Mononuclear cell (primary cell): ENCODE data around the gene ADARB2. TPM values are rescaled to one million over a fixed set of nuclear protein-coding genes. Genes with fewer than 3 reads are reported as not detected.

Experiments used
- H3K27me3 ChIP-seq: 2 replicates; pipeline ENCODE4 v1.6.0; 2011; ENCODE audit warnings: low read length, control low read depth; ENCODE audit not compliant: insufficient read depth
- H3K4me1 ChIP-seq: 2 replicates; pipeline ENCODE4 v1.5.1; 2011; ENCODE audit warnings: mild to moderate bottlenecking, low read length, control low read depth; ENCODE audit not compliant: insufficient read depth
- H3K4me3 ChIP-seq: 2 replicates; pipeline ENCODE4 v1.5.1; 2011; ENCODE audit warnings: mild to moderate bottlenecking, low read length, moderate library complexity
- H3K9me3 ChIP-seq: 2 replicates; pipeline ENCODE4 v1.5.1; 2011; ENCODE audit warnings: low read depth, mild to moderate bottlenecking, control low read depth, low read length
- total RNA-seq: library from RNA; depleted of rRNA; stranded (reverse); fragments of >200 nt; gene quantifications from one replicate; pipeline ENCODE4 v1.2.3, GENCODE V29; 2012

Gene ADARB2
- total RNA-seq, 1 donor, result under 0.01 TPM

- Histone ChIP-seq H3K9me3 (no peaks in the 10 kb centered on the region), H3K4me3 (no peak overlapping the region), H3K4me1 (no peaks in the 10 kb centered on the region), H3K27me3 (no peaks in the 10 kb centered on the region)
These were observed 158.8 kb downstream of the ADARB2 start for GRCh38 chr10:1578392-1579140.

DNA sequence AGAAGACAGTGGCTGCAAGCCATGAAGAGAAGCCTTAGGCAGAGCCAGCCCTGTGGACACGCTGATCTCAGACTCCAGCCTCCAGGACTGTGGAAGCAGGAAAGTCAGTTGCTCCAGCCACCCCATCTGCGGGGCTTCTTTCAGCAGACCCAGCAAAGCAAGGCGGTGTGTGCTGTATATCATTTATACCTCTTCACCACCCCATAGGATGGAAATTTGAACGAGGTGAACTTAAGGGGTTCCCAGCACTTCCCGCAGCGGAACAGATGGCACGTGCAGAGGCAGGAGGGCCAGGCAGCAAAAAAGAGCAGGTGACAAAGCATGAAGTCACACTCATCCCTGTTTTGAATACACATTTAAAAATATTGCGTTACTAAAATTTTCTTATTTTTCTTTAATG lies 159.4 kb downstream of the ADARB2 start:
- no peaks in the 10 kb centered on the region for H3K9me3 ChIP-seq
- no peak overlapping the region for H3K4me3 ChIP-seq
- H3K27me3 ChIP-seq, result no peaks in the 10 kb centered on the region

GRCh38 chr10:1577373-1577770 lies 160.0 kb downstream of the ADARB2 start:
- Histone ChIP-seq H3K4me3 (no peak overlapping the region), H3K27me3 (no peaks in the 10 kb centered on the region), H3K9me3 (no peaks in the 10 kb centered on the region), H3K4me1 (no peaks in the 10 kb centered on the region)

More for the DNA sequence above, 159.4 kb downstream of the ADARB2 start:
- H3K4me1 ChIP-seq, result no peaks in the 10 kb centered on the region

DNA sequence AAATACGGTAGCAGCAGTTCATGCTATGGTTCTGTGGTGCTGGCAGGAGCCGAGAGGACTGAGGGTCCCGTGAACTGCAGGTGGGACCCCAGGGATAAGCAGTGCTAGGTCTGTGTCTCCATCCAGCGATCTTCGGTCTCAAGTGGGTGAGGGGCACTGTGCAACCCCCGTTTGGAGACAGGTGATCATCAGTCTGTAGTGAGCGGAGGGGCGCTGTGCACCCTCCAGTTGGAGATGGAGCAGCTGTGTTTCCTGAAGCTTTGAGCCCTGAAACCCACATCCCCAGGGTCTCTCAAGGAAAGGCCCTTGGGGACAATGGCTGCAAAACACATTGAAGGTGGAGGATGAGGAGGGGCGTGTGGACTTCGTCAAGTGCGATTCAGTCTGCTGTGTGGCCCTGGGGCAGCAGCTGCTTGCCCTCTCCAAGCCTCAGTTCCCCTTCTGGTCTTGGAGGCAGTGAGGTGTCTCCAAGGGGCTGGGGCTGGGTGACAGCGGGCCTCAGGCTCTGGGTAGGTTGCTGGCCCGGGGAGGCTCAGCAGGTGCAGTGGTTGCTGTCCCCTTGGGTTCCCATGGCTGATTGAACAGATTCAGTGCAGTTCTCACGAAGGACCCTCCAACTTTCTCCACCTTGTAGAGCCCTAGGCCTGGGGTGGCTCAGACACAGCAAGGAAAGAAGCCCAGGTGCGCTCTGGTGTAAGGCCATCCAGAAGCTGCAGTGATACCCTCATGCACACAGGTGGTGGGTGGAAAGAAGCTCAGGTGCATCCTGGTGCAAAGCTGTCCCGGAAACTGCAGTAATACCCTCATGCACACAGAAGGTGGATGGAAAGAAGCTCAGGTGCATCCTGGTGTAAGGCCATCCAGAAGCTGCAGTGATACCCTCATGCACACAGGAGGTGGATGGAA lies 160.6 kb downstream of the ADARB2 start:
- Histone ChIP-seq H3K4me3 (no peak overlapping the region), H3K27me3 (no peaks in the 10 kb centered on the region), H3K4me1 (no peaks in the 10 kb centered on the region), H3K9me3 (no peaks in the 10 kb centered on the region)

DNA sequence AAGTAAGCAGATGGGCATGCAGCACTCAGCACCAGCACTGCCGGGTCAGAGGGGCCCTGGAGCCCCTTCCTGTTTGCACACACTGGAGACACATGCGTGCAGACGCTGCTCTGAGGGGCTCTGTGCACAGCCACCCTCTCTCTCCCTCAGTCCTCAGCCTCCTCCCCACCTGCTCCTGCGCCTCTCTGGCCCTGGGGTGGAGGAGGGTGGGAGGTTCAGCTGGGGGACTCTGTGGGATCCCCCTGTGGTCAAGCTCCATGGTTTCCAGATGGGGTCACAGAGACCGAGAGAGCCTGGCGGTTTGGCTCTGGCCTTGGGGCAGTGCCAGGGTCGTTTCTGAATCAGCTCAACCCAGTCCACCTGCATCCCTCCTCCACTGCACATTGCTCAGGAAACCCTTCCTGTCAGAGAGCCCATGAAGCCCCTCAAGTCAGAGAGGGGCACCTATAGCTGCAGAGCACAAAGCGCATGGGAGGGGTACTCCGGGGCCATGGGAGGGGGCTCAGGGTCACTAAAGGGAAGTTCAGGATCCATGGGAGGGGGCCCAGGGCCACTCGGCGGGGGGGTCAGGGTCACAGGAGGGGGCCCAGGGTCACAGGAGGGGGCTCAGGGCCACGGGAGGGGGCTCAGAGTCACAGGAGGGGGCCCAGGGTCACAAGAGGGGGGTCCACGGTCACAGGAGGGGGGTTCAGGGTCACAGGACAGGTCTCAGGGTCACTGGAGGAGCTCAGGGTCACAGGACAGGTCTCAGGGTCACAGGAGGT lies 161.7 kb downstream of the ADARB2 start:
- Histone ChIP-seq H3K4me1 (no peaks in the 10 kb centered on the region), H3K27me3 (no peaks in the 10 kb centered on the region), H3K9me3 (no peaks in the 10 kb centered on the region), H3K4me3 (no peak overlapping the region)

- Histone ChIP-seq H3K4me3 (no peak overlapping the region), H3K9me3 (no peaks in the 10 kb centered on the region), H3K4me1 (no peaks in the 10 kb centered on the region), H3K27me3 (no peaks in the 10 kb centered on the region)
These were observed 162.6 kb downstream of the ADARB2 start for GRCh38 chr10:1574719-1575118.

DNA sequence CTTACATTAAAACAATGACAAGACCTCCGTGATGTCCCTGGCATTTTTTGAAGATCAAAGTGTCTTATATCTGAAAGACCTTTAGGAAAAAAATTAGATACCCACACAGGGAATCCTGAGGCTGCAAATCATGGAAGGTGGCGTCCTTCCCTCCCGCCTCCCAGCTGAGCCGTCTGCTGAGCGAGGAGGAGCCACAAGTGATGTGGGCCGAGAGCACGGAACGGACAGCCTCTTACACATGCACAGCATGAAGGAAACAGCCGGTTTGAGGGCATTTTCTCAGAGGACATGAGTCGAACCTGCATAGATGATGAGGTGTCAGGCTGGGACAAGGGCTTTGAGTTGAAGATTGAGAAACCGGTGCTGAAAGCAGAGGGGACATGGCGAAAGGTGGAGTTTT lies 163.3 kb downstream of the ADARB2 start:
- Histone ChIP-seq H3K4me1 (no peaks in the 10 kb centered on the region), H3K27me3 (no peaks in the 10 kb centered on the region), H3K4me3 (no peak overlapping the region), H3K9me3 (no peaks in the 10 kb centered on the region)

DNA sequence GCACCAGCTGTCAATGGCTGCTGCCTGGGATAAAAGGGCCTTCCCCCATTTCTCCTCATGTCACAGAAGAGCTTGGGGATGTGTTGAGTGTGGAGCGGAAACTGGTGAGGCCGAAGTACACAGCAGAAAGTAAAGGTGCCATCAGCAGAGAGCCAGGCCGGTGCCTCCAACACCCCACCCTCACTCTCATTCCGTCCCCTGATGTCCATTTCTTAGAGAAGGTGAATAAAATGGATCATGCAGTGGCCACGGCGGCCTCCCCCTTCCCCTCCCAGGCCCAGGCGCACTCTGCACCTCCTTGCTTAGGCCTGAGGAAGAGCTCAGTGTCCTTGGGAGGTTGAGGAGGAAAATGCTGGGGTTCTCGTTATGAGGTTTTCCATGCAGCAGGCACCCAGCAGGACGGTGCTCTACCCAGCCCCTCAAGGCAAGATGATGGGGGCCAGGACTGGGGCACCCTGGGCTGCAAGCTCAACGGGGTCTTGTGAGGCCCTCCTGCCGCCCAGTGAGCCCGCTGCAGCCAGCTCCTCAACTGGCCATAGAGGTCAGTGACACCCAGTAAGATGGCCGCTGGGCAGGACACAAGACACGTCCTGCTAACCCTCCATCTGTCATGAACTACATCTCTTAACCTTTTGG lies 163.9 kb downstream of the ADARB2 start:
- Histone ChIP-seq H3K27me3 (no peaks in the 10 kb centered on the region), H3K9me3 (no peaks in the 10 kb centered on the region), H3K4me3 (no peak overlapping the region), H3K4me1 (no peaks in the 10 kb centered on the region)

- no peaks in the 10 kb centered on the region for H3K4me1 ChIP-seq
- H3K9me3 ChIP-seq, result no peaks in the 10 kb centered on the region
- H3K4me3 ChIP-seq, result no peak overlapping the region
- no peaks in the 10 kb centered on the region for H3K27me3 ChIP-seq
These were observed 164.6 kb downstream of the ADARB2 start for GRCh38 chr10:1572519-1573333.

- Histone ChIP-seq H3K4me1 (no peaks in the 10 kb centered on the region), H3K4me3 (no peak overlapping the region), H3K9me3 (no peaks in the 10 kb centered on the region), H3K27me3 (no peaks in the 10 kb centered on the region)
These were observed 165.6 kb downstream of the ADARB2 start for GRCh38 chr10:1571587-1572237.

- Histone ChIP-seq H3K9me3 (no peaks in the 10 kb centered on the region), H3K27me3 (no peaks in the 10 kb centered on the region), H3K4me1 (no peaks in the 10 kb centered on the region), H3K4me3 (no peak overlapping the region)
These were observed 166.8 kb downstream of the ADARB2 start for GRCh38 chr10:1570416-1571051.

- no peaks in the 10 kb centered on the region for H3K9me3 ChIP-seq
- H3K4me1 ChIP-seq, result no peaks in the 10 kb centered on the region
- H3K4me3 ChIP-seq, result no peak overlapping the region
- no peaks in the 10 kb centered on the region for H3K27me3 ChIP-seq
These were observed 168.1 kb downstream of the ADARB2 start for GRCh38 chr10:1569208-1569607.

GRCh38 chr10:1567742-1568495 lies 169.4 kb downstream of the ADARB2 start:
- H3K4me1 ChIP-seq, result no peaks in the 10 kb centered on the region
- no peak overlapping the region for H3K4me3 ChIP-seq
- no peaks in the 10 kb centered on the region for H3K9me3 ChIP-seq
- no peaks in the 10 kb centered on the region for H3K27me3 ChIP-seq
